ENCODE measurements around the gene KLHDC7B.
"Not testable (repeated sequence)": the region's sequence is repeated elsewhere in the genome, so short reads cannot be mapped to it uniquely, and the experiment has no call there.

KLHDC7B gene

DNA sequence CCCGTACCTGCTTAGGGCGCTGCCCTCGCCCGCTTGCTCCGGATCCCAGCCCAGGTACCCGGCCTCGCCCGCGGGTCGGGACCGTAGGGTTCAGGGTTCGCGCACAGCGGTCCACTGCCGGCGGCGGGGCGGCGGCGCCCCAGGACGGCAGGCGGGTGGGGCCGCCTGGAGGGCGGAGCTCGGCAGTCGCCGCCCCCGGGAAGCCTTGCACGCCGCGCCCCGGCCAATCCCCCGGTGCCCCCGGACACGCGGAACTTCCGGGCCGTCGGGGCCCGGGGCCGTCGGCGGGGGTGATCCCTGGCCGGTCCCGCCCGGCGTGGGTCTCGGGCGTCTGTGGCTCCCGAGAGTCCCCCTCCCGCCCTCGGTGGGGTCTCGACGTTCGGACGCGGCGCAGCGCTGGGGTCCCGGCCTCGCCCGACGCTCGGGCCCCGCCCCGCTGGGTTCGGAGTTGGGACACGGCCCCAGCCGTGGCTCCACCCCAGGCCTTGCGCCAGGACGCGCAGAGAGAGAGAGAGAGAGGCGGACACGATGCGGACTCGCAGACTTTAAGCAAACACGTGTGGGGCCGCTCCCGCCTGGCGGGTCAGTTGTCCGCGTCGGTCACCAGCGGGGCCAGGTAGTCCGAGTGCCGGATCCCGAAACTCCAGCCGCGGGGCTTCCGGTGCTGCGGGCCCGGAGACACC is 15.7 kb upstream of the KLHDC7B start, which contains the start of gene TYMP:
TSS of gene TYMP (minus strand) at position 116 of the 683 bp plus-strand sequence. CDS start 303 bp downstream, outside the sequence.
- no peak for DNase-seq

DNA sequence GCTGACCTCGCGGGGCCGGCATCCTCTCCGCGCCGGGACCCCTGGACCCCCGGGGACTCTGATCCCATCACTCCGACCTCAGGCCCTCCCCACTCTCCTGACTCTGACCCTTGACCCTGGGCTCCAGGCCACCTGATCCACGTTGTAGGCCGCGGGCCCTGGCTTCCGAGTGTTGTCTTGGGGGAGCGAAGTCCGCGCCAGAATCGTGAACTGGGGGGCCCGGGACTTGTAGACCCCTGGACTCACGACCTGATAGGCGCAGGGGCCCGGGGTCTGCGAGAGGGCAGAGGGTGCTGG is 15.2 kb upstream of the KLHDC7B start:
- no peak for DNase-seq

DNA sequence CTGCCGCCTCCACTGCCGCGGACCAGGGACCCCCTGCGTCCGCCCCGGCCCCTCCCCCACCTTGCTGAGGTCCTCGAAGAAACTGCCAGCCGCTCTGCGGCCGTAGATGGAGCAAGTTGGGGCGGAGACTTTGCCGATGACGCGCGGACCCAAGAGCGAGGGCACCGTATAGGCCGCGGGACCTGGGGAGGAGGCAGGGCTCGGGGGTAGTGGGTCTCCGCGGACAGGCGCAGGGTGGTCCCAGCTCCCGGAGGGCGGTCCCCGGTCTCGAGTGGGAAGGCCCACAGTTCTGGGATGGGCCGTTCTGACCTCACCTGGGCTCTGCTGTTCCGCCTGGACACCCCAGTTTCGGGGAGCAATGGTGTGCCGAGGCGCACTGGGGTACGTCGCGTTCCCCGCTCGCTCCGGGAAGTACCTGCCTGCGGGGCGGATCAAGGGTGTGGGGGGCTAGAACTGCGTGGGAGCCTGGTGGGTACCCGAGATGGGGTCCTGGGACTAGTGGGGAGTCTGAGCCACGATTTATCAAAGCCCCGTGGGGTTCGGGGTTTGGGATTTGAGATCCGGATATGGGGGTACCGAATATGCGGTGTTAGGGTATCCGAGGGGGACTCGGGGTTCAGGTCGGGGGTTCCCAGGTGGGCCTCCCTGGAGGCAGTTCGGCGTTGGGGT is 14.7 kb upstream of the KLHDC7B start:
- peak in 1 of 2 experiments; percentile 39 for DNase-seq

DNA sequence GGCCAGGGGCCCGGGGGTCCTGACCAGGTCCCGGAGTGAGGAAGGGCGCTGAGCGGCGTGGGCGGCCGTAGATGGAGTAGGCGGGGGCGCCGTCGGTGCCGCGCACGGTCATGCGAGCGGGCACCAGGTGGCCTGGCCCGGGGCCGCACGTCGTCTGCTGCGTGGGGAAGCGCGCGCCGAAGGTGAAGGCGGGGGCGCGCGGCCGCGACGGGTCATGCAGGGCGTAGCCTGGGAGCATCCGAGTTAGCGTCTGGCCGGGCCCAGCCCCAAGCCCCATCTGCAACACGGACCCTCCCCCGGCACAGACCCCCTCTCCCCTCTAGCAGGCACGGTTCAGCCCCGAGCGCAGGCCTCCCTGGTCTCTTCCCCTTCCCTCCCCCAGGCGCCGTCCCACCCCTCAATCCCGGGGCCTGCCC is 14.1 kb upstream of the KLHDC7B start:
- DNase-seq, result peak in 1 of 2 experiments; percentile 24

DNA sequence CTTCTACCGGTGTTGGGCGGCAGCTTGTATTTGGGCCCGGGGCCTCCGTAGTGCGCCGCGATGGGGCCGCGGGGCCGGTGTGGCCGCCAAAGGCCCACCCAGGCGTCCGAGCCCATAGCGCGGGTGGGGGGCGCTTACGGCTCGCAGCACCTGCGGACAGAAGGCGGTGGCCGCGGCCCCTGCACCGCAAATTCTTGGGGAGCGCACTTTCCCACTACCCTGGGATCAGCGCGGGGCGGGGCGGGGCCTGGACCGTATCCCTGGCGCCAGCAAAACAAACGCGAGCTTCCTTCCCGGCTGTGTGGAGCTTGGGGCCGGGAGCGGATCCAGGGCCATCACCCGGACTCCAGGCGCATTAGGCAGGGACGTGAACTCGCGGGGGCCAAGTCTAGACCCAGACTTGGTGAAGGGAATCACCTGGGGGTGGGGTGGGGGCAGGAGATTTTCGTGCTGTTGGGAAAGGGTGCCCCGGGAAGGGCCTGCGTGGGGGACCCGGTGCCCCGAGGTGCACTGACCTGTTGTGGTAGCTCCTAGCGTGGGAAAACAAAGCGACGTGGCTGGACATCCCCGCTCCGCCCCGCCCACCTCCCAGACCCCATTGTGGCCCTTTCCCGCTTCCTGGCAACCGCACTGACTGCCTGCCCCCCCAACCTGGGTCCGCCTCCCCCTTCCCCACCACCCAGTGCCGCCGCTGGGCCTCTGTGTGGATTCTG is 13.6 kb upstream of the KLHDC7B start:
- peak in 1 of 2 experiments; percentile 14 for DNase-seq

DNA sequence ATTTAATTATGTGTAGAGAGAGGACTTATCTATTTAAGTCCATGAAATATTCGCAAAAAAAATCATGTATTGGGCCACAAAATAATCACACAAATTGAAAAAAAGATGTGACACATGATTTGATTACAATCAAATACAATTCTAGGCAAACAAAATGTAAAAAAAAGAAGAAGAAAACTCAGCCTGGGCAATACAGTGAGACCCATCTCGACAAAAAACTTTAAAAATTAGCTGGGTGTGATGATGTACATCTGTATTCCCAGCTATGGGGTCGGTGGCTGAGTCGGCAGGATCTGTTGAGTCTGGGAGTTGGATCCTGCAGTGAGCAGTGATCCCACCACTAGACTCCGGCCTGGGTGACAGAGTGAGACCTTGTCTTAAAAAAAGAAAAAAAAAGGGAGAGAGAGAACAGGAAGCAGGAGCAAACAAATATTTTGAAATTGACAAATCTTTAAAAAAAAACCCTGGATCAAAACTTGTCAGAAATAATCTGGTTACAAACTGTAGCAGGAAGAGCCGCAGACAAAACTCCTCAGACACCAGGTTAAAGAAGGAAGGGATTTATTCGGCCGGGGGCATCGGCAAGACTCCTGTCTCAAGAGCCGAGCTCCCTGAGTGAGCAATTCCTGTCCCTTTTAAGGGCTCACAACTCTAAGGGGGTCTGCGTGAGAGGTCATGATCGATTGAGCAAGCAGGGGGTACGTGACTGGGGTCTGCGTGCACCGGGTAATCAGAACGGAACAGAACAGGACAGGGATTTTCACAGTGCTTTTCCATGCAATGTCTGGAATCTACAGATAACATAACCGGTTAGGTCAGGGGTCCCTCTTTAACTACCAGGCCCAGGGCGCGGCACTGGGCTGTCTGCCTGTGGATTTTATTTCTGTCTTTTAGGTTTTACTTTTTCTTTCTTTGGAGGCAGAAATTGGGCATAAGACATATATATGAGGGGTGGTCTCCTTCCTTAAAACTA is 12.6 kb upstream of the KLHDC7B start:
- no peak for DNase-seq

DNA sequence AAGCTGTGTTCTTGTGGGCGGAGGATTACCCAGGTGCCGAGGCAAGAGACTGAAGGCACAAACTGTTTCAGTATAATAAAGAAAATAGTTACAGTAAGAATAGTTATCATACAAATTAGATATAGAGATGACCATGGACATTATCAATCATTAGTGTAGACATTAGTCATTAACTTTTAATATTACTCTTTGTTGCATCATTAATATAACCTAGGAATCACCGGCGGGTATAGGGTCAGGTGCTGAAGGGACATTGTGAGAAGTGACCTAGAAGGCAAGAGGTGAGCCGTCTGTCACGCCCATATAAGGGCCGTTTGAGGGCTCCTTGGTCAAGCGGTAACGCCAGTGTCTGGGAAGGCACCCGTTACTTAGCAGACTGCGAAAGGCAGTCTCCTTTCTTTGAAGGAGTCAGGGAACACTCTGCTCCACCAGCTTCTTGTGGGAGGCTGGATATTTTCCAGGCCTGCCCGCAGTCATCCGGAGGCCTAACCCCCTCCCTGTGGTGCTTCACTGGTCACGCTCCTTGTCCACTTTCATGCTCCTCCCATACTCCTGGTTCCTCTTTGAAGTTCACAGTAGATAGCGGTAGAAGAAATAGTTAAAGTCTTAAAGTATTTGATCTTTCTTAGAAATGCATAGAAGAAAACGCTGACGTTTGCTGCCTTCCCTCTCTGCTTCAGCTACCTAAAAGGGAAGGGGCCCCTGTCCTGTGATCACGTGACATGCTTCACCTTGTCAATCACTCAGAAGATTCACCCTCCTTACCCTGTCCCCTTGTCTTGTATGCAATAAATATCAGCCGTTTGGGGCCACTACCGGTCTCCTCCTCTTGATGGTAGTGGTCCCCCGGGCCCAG is 11.6 kb upstream of the KLHDC7B start:
- DNase-seq, result not testable (repeated sequence)

DNA sequence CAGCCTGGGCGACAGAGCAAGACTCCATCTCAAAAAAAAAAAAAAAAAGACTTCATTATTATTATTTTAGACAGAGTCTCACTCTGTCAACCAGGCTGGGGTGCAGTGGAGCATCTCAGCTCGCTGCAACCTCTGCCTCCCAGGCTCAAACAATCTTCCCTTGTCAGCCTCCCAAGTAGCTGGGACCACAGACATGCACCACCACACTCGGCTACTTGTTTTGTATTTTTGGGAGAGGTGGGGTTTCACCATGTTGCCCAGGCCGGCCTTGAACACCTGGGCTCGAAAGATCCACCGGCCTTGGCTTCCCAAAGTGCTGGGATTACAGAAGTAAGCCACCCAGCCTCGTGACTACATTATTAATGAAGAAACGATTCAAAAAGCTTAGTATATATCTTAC is 10.6 kb upstream of the KLHDC7B start:
- no peak for DNase-seq

DNA sequence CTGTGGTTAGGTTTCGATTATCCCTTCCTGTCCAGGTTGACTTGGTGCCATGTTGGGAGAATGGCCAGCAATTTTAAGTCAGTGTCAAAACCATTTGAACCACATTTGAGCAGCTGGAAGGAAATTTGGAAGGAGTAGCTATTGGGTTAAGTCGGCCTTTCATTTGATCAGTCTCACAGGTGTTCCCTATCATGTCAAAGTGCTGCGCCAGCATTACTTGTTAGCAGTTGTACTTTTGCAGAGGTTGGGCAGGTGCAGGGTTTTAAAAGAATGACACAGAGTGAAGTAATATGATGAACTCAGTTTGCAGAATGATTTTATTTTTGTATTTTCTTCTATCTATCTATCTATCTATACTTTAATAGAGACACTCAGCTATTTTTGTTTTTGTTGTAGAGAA is 9.5 kb upstream of the KLHDC7B start:
- no peak for DNase-seq

DNA sequence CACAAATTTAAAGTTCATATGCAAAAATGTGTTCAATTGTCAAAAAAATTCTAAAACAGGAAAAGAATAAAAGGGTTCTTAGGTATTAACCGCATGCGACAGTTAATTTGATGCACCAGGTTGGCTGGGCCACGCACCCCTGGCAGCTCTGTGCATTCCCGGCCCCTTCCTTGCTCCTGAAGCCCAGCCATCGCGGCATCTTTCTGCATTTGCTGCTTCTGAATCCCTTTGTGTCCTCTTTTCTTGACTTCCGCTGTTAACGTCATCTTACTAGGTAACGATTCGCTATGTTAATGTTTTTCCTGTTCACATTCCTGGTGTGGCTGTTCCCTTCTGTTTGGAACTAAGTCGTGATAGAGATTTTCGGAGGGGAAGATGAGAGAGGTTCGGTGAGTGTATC is 7.9 kb upstream of the KLHDC7B start:
- DNase-seq, result no peak

DNA sequence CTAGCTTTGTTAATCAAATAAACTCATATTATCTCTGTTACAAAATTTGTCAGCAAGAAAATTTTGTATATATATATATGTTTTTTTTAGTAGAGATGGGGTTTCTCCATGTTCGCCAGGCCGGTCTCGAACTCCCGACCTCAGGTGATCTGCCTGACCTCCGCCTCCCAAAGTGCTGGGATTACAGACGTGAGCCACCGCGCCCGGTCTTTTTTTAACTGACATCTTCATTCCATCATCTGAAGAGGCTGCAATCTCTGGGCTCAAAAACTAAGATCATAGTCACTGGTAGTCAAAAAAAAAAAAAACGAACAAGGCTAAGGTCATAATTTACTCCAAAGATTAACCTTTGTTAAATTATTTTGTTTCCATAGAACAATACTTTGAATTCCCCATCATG is 5.3 kb upstream of the KLHDC7B start:
- no peak for DNase-seq

DNA sequence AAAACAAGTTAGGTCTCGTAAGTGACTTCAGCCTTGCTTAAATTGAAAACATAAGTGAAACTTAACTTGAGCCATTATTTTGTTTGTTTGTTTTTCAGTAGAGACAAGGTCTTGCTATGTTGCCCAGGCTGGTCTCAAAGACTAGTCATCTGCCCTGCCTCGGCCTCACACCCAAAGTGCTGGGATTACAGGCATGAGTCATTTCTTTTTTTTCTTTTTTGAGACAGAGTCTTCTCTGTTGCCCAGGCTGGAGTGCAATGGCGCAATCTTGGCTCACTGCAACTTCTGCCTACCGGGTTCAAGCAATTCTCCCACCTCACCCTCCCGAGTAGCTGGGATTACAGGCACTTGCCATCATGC is 4.1 kb upstream of the KLHDC7B start:
- not testable (repeated sequence) for DNase-seq

DNA sequence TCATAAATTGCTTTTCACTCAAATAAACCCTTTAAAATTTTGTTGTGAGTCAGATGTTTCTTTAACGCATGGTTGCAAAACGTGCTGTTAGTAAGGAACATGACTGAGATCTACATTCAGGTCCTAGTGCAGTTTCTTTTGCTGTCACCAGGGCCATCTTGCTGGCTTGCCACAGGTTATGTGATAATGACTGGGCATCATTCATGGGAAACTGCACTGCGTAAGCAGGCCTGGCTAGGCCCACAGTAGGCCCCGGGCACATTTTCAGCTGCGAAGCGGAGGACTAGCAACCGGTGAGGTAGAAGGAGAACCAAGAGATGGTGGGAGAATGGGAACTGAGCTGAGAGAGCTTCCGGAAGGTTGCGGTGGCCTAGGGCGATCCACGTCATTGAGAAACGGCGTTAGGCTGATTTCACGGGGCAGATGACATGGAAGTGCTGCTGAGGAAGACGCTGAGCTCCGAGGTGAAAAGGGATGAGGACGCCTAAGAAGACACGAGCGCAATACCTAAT is 3.2 kb upstream of the KLHDC7B start:
- DNase-seq, result no peak

DNA sequence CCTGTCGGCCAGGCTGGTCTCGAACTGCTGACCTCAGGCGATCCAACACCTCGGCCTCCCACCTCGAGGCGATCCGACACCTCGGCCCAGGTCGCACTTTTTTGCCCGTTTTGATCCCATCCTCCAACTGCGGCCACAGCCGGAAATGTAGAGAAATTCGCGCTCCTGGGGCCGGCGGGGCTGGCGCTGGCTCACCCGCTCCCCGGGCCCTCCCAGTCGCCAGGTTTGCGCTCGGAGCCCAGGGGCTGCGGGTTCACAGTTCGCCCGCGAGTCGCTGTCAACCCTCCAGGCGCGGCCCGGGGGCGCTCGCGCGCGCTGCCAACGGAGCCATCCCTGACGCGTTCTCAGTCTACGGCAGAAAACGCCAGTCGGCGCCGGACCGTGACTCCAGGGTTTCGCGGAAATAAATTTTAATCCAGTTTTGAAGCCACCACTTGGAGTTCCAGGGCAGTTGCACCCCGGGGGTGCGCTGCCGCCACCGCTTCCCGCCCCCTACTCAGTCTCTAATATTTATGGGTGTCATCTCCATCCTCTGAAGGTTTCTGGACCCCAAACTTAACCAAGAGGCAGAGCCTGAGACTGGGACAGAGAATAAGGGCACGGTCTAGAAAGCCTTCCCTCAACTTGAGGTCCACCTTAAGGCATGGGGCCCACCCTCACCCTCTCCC is 1.5 kb upstream of the KLHDC7B start:
- DNase-seq, result no peak

DNA sequence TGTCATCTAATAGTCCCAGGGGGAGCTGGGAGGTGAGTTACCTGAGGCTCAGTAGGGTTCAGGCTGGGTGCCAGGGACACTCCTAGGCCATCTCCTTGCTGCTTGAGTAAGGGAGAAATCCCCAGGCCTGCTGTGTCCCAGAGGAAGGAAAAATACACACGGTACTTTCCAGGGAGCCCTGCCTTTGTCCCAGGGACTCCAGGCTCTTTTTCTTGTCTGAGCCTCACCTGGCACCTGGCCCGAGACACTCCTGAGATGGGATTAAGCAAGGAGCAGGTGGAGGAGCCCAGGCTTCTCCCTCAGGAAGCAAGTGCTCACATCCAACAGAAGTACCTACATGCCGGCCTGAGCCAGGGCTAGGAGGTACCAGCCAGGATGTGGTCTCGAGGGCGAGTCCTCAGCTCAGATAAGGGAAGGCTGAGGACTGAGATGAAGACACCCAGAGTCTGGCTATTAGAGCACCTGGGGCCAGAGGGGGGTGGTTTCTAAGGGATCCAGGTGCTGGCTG is 899 bp upstream of the KLHDC7B start:
- DNase-seq, result no peak

DNA sequence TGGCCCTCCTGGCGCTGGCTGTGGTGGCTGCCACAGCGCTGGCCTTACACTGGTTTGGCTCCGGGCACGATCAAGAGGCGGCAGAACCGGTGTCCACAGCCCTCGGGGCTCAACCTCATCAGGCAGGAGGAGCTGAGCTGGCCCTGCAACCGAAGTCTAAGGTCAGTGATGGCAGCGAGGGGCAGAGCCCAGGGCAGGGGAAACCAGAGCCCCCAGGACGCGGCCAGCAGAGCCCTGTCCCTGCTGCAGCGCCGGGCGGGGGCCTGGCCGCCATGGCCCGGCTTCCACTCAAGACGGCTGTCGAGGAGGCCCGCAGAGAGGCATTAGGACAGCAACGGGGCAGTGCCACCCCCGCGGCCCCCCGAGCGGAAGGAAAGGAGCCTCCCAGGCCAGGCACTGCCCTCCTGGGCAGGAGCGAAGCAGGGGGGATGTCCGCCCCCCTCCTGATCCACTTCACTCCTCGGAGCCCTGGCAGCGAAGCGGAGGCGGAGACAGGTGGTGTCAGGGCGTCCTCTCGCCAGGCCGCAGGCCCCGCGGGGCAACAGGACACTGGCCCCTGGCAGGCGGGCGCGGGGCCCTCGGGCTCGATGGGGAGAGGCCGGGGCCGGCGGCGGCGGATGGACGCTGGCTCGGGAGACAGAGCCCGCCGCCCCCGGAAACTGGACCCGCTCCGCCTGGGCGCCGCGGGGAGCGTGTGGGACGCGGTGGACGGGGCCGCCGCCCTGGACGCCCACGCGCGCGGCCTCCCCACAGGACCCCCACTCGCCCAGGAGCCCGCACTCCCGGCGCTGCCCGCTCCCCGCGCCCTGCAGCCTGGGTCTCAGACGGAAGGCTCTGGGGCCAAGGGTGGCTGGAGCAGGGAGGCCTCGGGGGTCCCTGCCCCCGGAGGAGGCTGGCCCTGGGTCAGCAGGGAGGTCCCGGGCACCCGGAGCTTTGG is 895 bp downstream of the KLHDC7B start:
- DNase-seq, result no peak

DNA sequence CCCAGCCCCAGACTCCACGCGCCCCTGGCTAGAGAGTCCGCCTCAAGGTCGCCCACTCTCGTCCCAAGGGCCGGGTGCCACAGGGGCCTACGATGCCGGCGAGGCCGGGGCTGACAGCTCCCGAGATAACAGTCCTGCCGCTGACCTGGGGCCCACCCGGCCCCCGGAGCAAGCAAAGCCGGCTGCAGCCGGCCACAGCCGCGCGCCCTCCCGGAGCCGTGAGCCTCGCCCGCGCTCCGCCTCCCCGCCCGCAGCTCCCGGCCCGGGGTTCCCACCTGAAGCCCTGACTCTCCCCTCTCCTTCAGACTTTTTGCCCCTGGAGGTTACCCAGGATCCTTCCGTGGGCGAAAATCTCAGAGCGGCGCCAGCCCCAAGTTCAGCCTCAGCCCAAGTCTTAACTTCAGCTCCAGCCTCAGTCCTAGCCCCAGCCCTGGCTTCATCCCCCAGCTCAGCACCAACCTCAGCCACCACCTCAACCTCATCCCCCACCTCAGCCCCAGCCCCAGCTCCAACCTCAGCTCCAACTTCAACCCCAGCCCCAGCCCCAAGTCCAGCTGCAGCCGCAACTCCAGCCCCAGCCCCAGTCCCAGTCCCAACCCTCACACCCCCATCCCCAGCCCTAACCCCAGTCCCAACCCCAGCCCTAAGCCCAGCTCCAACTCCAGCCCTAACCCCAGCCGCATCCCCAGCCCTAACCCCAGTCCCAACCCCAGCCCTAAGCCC is 1.7 kb downstream of the KLHDC7B start:
- DNase-seq, result no peak

DNA sequence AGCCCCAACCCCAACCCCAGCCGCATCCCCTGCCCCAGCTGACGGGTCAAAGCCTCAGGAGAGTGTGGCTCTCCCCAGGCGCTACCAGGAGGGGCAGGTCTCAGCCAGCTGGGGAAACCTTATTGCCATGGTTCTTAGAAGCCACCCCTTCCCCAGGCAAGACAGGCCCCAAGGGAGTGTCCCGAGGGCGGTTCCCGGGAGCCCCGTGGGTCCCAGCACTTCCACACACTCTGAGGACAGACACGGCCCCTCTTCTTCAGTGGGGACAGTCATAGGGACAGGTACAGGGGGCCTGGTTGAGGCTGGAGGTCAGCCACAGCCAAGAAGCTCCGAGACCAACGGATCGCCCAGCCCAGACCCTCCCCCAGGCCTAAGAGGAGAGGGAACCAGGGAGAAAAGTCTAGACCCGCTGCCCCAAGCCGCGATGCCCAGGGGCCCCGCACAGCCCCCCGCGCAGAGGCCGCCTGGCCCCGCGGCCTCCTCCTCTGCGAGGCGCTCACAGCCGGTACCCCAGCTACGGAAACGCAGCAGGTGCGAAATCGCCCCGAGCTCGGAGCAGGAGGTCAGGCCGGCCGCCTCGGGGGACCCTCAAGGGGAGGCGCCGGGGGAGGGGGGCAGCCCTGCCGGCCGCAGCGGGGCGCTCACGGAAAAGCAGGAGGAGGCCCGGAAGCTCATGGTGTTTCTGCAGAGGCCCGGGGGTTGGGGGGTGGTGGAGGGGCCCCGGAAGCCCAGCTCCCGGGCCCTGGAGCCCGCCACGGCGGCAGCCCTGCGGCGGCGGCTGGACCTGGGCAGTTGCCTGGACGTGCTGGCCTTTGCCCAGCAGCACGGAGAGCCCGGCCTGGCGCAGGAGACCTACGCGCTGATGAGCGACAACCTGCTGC is 2.6 kb downstream of the KLHDC7B start:
- no peak for DNase-seq

Measured in NCI-H446 (cell line).